Astrocyte of the spinal cord (primary cell): ENCODE results near the gene NEDD4.
A peak's percentile ranks its signal among the peaks of the same experiment; 100 is the strongest.

ENCODE experiments used
- DNase-seq: peaks from one replicate; pipeline ENCODE4 v3.0.0; 2011; ENCODE audit warnings: low read depth, low spot score
- H3K4me3 ChIP-seq: 2 replicates; pipeline ENCODE4 v1.5.1; 2011; ENCODE audit warnings: low read depth, mild to moderate bottlenecking, low read length, moderate library complexity
- CTCF ChIP-seq: IDR thresholded peaks from 2 replicates; pipeline ENCODE4 v1.5.1; 2012; ENCODE audit warnings: low read depth, mild to moderate bottlenecking, low read length, inconsistent platforms
- in situ Hi-C: cut with HindIII; loops from 2 replicates; pipeline ENCODE4 v1.10.0; 2017; ENCODE audit warnings: low sequenced_read_pairs

The NEDD4 gene

GRCh38 chr15:55897560-55898336 is 95.7 kb downstream of the NEDD4 start:
- TF ChIP-seq CTCF = peak; percentile 82
- DNase-seq = peak; percentile 52
- in situ Hi-C loops = no loop called here
- no peak overlapping the region for H3K4me3 ChIP-seq

GRCh38 chr15:55894399-55894965 is 98.9 kb downstream of the NEDD4 start:
- in situ Hi-C loops = no loop called here
- no peak for TF ChIP-seq CTCF
- H3K4me3 ChIP-seq = no peak overlapping the region
- no peak for DNase-seq

GRCh38 chr15:55893852-55894251 is 99.6 kb downstream of the NEDD4 start:
- no peak for DNase-seq
- no peak overlapping the region for H3K4me3 ChIP-seq
- in situ Hi-C loops = no loop called here
- no peak for TF ChIP-seq CTCF

- in situ Hi-C loops = no loop called here
- TF ChIP-seq CTCF = no peak
- no peak for DNase-seq
- H3K4me3 ChIP-seq = no peak overlapping the region
These were observed 102.2 kb downstream of the NEDD4 start for GRCh38 chr15:55891196-55891595.

- no peak overlapping the region for H3K4me3 ChIP-seq
- peak; percentile 27 for DNase-seq
- no peak for TF ChIP-seq CTCF
- in situ Hi-C loops = no loop called here
These were observed 109.2 kb downstream of the NEDD4 start for GRCh38 chr15:55884223-55884622.

- DNase-seq = peak; percentile 44
- TF ChIP-seq CTCF = no peak
- no peak overlapping the region for H3K4me3 ChIP-seq
- in situ Hi-C loops = no loop called here
These were observed 114.2 kb downstream of the NEDD4 start for GRCh38 chr15:55879181-55879580.
